Activated T-cell treated with anti-CD3 and anti-CD28 coated beads, Interleukin-2, amount 50 U/mL, for 72 hours (primary cell): ENCODE data around the gene TGM1. TPM values are rescaled to one million over a fixed set of nuclear protein-coding genes. Genes with fewer than 3 reads are reported as not detected.

Experiments
- ATAC-seq, 2 donors: fragments of 150-1000 bp; cut with Tn5 transposase; replicated peaks in 1 of 2; 2 replicates each; pipeline ENCODE4 v1.10.0; 2021; ENCODE audit warnings: moderate library complexity in 2 of 2, mild to moderate bottlenecking in 1 of 2
- DNase-seq, 2 donors: peaks; one replicate each; pipeline ENCODE4 v3.0.0; 2021 to 2022; ENCODE audit warnings: mixed read lengths in 1 of 2
- H3K27ac Mint-ChIP-seq: one replicate; pipeline ENCODE4 v1.8.0; 2022; ENCODE audit warnings: mild to moderate bottlenecking, moderate library complexity, mixed read lengths
- H3K27me3 Mint-ChIP-seq: one replicate; pipeline ENCODE4 v1.8.0; 2022; ENCODE audit warnings: low read depth, mixed read lengths
- H3K36me3 Mint-ChIP-seq, 2 donors: one replicate each; pipeline ENCODE4 v1.8.0; 2022; ENCODE audit warnings: mixed read lengths in 2 of 2, mild to moderate bottlenecking in 1 of 2; ENCODE audit not compliant: insufficient read depth in 2 of 2
- H3K4me1 Mint-ChIP-seq: one replicate; pipeline ENCODE4 v1.8.0; 2022; ENCODE audit warnings: low read depth, mixed read lengths
- H3K4me3 Mint-ChIP-seq, 2 donors: one replicate each; pipeline ENCODE4 v1.8.0; 2022; ENCODE audit warnings: mild to moderate bottlenecking in 2 of 2, mixed read lengths in 2 of 2, moderate library complexity in 2 of 2
- H3K9me3 Mint-ChIP-seq, 2 donors: one replicate each; pipeline ENCODE4 v1.8.0; 2022; ENCODE audit warnings: mixed read lengths in 2 of 2
- total RNA-seq, 2 donors: library from RNA; stranded (reverse); gene quantifications; one replicate each; pipeline ENCODE4 v1.2.3, GENCODE V29; 2022

TGM1 gene
- total RNA-seq, 2 donors from 2014 or later = 9.3 to 14.0 TPM

DNA sequence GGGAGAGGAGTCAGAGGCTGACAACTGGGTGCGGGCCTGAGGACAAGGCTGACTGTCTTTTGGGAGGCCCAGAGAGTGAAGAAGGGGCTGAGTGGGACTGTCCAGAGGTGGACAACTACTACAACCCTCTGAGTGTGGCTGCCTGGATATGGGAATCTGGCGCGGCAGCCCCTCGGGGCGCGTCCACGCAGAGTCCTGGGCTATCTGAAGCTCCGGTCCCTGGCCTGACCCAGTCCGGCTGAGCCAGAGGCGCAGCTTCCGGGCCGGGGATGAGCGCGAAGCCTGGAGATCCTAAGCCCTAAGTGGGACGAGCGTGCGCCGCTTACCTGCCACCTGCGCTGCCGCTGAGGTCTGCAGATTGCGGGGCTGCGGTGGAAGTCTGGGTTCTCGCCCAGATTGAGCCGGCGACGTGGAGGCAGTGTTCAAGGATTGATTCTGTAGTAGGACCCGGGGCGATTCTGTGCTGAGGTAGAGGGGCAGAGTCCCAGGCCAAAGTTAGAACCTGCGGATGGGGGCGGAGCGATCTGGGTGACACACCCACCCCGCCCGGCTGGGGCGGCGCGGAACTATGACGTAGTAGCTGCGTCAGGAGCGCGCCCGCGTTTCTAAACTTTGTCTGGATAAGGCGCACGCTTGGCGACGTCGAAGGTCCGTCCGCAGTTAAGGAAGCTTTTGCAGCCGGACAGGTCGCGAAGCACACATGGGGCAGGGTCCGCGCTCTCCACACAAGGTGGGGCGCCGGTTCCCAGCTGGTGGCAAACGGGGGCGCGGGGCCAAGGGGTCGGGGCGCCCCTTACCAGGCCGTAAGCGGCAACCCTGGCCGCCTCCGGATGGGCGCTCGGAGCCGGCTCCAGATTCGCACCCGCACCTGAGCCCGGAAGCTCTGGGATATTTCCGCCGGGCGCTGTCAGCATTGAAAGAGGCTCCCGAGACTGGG, 36.5 kb upstream of the TGM1 start, which contains the start of the genes DHRS1 and NOP9:
TSS of gene DHRS1 (minus strand) at position 526 of the 937 bp plus-strand sequence. CDS start 674 bp downstream, outside the sequence.
TSS of gene NOP9 (plus strand) at position 596 of the 937 bp plus-strand sequence. CDS start at position 701, 105 bp downstream.
- Mint-ChIP-seq H3K4me1 (peaks cover 58% of the 10 kb centered on the region), H3K36me3 (peaks cover 3 to 27% of the 10 kb centered on the region in 2 donors), H3K9me3 (no peaks in the 10 kb centered on the region), H3K27ac (peak within 1 kb of the TSS; percentile 68), H3K27me3 (no peaks in the 10 kb centered on the region), H3K4me3 (peak within 1 kb of the TSS; percentile 92 to 94)
- ATAC-seq (peak; percentile 81 to 83), DNase-seq (peak; percentile 92 to 96)

DNA sequence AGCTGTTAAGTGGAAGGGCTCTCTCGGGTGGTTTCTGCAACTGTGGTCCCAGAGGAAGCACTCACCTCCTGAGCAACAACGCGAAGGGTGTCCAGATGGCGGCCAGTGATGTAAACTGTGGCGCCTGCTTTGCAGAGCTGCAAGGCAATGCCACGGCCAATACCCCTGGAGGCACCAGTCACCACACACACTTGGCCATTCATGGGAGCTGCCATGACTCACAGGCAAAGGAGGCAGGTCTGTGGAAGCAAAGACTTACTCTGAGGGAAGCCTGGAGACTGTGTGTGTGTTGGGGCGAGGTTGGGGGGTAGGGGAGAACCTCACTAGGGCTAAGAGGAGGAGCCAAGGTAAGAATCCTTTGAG, 35.9 kb upstream of the TGM1 start:
- peak overlapping the region; percentile 92 to 94 for H3K4me3 Mint-ChIP-seq
- H3K27me3 Mint-ChIP-seq = no peaks in the 10 kb centered on the region
- H3K27ac Mint-ChIP-seq = peak overlapping the region; percentile 68
- peaks cover 58% of the 10 kb centered on the region for H3K4me1 Mint-ChIP-seq
- ATAC-seq (peak; percentile 8 to 14), DNase-seq (peak in 1 of 2 donors; percentile 21)
- no peaks in the 10 kb centered on the region for H3K9me3 Mint-ChIP-seq
- peaks cover 3 to 25% of the 10 kb centered on the region in 2 donors for H3K36me3 Mint-ChIP-seq

DNA sequence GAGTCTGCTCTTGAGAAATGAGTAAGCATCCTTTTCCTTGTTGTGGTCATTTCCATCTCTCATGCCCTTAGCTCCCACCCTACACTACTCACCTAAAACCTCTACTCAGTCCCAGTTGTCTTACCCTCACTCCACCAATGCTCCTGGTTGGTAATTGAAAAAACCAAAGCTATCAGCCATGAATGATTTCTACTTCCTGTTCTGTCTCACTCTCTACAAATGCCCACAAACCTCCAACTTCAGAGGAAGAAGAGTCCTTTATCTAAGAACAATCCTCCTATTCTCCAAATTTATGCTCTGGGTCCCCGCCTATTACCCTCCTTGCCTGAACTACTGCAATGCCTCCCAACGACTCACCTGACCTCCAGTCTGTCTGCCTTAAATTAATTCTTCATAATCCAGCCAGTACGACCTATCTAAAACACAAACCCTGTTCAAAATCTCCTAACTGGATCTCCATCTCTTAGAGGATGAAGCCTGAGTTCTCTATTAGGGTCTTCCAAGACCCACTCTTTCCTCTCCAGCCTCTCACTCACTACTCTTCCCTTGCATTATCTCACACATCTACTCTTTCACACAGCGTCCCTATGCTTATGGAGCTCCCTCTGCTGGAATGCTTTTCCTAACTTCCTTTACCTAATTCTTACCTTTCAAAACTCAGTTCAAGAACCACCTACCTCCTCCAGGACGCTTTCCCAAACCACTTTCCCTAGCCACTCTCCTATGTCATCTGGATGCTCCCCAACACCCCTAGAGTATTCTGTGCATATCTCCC, 34.4 kb upstream of the TGM1 start:
- peak; percentile 32 to 40 for ATAC-seq
- H3K27ac Mint-ChIP-seq = peak overlapping the region; percentile 10
- peaks cover 58% of the 10 kb centered on the region for H3K4me1 Mint-ChIP-seq
- H3K4me3 Mint-ChIP-seq = peak overlapping the region; percentile 21 to 57
- peaks cover 4 to 16% of the 10 kb centered on the region in 2 donors for H3K36me3 Mint-ChIP-seq
- no peaks in the 10 kb centered on the region for H3K9me3 Mint-ChIP-seq
- H3K27me3 Mint-ChIP-seq = no peaks in the 10 kb centered on the region
- DNase-seq = no peak

DNA sequence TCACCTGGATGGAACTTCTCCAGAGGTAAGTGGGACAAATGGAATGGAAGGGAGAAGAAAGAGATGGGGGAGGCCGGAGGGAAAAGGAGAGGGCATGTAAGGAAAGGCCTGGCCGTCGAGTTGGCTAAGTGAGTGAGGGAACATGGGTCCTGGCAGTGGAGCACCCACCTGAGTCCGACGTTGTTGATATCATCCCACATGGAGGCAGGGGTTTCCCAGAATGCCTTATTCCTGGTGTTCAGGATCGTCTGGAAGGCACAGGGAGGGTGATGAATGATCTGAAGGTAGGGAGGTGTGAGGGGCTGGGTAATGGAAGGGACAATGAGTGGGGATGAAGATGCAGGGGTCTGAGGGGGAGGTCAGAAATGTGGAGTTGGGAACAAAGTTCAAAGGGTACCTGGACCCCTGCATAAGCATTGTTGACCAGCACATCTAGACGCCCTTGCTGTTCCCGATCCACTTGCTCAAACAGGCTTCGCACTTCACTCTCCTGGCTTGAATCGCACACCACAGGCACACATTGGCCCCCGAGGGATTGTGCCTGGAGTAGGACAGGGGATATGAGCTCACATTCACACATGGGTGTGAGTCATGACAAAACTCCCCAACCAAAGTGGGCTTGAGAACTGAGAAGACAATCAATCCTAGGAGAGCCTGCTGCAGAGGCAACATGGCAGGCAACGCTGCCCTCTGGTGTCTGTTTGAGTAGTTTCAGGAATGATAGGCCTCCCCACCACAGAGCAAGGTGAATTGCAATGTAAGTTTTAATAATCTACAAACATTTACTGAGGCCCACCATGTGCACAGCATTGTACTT, 33.6 kb upstream of the TGM1 start:
- H3K4me3 Mint-ChIP-seq = peak overlapping the region; percentile 49 to 57
- ATAC-seq = peak; percentile 84
- peaks cover 8 to 11% of the 10 kb centered on the region in 2 donors for H3K36me3 Mint-ChIP-seq
- peak overlapping the region; percentile 57 for H3K27ac Mint-ChIP-seq
- peaks cover 57% of the 10 kb centered on the region for H3K4me1 Mint-ChIP-seq
- no peaks in the 10 kb centered on the region for H3K27me3 Mint-ChIP-seq
- H3K9me3 Mint-ChIP-seq = no peaks in the 10 kb centered on the region
- peak; percentile 80 to 82 for DNase-seq

DNA sequence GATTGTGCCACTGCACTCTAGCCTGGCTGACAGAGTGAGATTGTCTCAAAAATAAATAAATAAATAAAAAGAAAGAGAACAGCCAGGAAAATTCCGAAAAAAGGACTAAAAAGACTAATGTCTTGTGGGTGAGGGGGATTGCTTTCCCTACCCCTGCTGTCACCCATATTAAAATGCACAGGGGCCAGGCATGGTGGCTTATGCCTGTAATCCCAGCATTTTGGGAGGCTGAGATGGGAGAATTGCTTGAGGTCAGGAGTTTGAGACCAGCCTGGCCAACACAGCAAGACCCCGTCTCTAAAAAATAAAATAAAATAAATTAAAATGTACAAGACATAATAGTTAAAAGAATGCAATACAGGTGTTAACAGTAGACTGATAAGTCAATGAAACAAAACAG, 30.5 kb upstream of the TGM1 start:
- no peak for DNase-seq
- Mint-ChIP-seq H3K27me3 (no peaks in the 10 kb centered on the region), H3K36me3 (peaks cover 12 to 20% of the 10 kb centered on the region in 2 donors), H3K4me3 (no peak overlapping the region), H3K4me1 (peaks cover 65% of the 10 kb centered on the region), H3K27ac (no peak overlapping the region), H3K9me3 (no peaks in the 10 kb centered on the region)
- ATAC-seq = no peak

DNA sequence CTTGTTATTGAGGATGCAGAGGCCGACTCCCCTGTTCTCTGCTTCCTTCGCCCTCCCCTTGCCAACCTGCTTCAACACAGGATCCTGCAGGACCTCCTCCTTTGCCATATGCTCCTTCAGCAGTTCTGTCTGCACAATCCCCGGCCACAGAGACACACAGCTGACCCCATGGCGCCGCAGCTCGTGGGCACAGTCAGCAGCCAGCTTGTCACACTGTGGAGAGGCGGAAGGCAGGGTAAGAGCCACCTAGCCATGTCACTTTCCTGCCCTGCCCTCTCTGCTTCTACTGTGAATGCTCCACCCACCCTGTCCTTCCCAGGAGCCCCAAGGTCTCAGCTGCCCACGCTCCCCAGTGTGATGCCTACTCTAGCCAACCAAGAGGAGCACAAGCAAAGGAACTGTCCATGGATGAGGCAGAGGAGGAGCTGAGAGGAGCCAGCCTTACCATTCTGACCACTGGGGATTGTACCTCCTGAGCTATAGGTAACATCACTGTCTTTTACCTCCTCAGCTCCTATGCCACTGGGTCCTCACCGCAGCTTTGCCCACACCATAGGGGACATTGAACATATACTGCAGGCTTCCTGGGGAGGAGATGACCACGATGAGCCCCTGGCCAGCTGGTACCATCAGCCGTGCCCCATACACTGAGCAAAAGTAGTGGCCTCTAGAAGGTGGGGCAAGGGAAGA, 29.3 kb upstream of the TGM1 start:
- H3K4me1 Mint-ChIP-seq = peaks cover 65% of the 10 kb centered on the region
- DNase-seq (no peak), ATAC-seq (no peak)
- no peak overlapping the region for H3K27ac Mint-ChIP-seq
- no peaks in the 10 kb centered on the region for H3K27me3 Mint-ChIP-seq
- no peaks in the 10 kb centered on the region for H3K9me3 Mint-ChIP-seq
- H3K4me3 Mint-ChIP-seq = no peak overlapping the region
- H3K36me3 Mint-ChIP-seq = peaks cover 12 to 20% of the 10 kb centered on the region in 2 donors

DNA sequence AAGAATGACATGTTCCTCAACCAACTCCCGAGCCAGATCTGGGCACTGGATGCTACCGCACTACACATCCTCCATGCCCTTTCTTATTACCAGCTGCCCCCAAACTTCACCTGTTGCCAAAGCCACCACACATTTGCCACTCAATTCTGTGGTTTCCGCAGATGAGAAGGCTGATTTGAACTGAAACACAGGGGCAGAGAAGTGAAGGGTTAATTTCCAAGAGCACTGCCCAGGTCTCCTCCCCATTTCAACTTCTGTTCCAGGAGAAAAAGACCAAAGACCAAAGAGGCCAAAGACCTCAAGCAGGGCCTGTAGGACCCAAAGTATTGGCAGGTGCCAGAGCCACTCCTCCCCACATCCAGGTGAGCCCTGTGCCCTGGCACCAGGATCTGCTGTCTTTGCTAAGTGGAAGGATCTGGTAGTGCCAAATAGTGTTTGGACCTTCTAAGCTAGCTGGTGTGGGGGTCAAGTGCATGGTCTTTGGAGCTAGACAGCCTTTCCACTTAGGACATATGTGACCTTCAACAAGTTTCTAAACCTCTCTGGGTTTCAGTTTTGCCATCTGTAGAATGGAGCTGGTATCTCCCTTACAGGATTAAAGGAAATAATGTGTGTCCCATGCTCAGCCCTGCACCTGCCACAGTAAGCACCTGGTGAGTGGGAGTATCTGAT, 28.6 kb upstream of the TGM1 start:
- no peak overlapping the region for H3K27ac Mint-ChIP-seq
- H3K9me3 Mint-ChIP-seq = no peaks in the 10 kb centered on the region
- no peak overlapping the region for H3K4me3 Mint-ChIP-seq
- DNase-seq (no peak), ATAC-seq (no peak)
- H3K4me1 Mint-ChIP-seq = peaks cover 62% of the 10 kb centered on the region
- peaks cover 10 to 18% of the 10 kb centered on the region in 2 donors for H3K36me3 Mint-ChIP-seq
- H3K27me3 Mint-ChIP-seq = no peaks in the 10 kb centered on the region

DNA sequence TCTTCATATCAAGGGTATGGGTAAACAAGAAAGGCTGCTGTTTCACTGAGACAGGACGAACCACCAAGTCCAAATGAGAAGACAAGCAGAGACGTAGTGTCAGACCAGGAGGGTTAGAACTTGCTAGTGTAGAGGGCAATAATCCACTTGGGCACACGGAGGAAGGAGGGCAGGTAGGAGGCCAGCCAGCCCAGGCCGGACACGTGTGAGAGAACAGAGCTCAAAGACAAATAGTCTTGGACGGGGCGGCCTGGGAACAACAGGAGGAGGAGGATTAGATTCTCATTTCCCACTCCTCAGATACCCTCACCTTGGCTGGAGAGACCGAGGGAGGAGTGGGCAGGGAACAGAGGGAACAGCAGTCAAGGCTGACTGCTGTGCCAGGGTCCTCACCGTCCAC, 27.8 kb upstream of the TGM1 start:
- no peak for ATAC-seq
- Mint-ChIP-seq H3K4me3 (no peak overlapping the region), H3K4me1 (peaks cover 54% of the 10 kb centered on the region), H3K9me3 (no peaks in the 10 kb centered on the region), H3K27me3 (peaks cover 6% of the 10 kb centered on the region), H3K27ac (no peak overlapping the region), H3K36me3 (peaks cover 9 to 13% of the 10 kb centered on the region in 2 donors)
- no peak for DNase-seq

DNA sequence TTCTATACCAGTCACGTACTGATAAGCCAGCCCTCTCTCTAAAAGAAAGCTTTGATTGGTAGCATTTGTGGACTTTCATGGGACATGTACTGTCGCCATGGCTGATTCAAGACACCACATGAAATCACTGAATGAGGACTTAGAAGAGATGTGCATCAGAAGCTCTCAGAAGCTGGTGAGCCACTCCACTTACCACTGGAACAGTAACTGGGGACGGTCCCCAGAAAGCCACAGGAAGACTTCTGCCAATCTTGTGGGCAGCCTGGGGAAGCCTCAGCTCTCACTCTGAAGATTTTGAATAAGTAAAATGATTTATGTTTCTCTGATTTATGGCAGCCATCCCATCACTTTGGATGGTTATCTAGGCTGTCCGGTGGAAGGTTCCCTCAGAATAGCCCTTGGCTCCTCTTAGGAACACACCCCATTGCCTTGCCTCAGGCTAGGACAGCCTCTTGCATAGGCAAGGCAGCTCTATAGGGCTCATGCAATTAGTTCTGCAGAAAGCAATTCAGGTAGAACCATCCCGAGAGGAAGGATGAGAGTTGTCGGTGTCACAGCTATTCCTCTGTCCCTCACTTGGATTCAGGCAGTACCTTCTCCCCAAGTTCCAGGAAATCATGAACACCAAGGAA, 26.8 kb upstream of the TGM1 start:
- DNase-seq (peak; percentile 79 to 86), ATAC-seq (peak; percentile 99)
- Mint-ChIP-seq H3K27me3 (peaks cover 6% of the 10 kb centered on the region), H3K9me3 (no peaks in the 10 kb centered on the region), H3K27ac (no peak overlapping the region), H3K36me3 (peaks cover 9 to 11% of the 10 kb centered on the region in 2 donors), H3K4me3 (peak overlapping the region; percentile 42 to 59), H3K4me1 (peaks cover 54% of the 10 kb centered on the region)

DNA sequence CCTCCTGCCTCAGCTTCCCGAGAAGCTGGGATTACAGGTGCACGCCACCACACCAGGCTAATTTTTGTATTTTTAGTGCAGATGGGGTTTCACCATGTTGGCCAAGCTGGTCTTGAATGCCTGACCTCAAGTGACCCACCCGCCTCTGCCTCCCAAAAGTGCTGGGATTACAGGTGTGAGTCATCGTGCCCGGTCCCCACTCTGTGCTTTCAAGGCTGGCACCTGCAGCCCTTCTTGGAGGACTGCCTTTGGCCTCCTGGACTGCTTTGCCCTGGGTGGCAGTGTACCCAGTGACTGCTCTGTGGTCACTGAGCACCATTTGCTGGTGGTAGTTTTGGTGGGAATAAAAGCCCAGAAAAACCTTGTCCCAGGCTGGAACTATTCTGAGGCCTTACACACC, 24.0 kb upstream of the TGM1 start:
- peaks cover 5 to 9% of the 10 kb centered on the region in 2 donors for H3K36me3 Mint-ChIP-seq
- H3K27me3 Mint-ChIP-seq = peaks cover 6% of the 10 kb centered on the region
- no peaks in the 10 kb centered on the region for H3K9me3 Mint-ChIP-seq
- no peak overlapping the region for H3K4me3 Mint-ChIP-seq
- no peak for ATAC-seq
- no peak overlapping the region for H3K27ac Mint-ChIP-seq
- peaks cover 51% of the 10 kb centered on the region for H3K4me1 Mint-ChIP-seq
- DNase-seq = no peak

DNA sequence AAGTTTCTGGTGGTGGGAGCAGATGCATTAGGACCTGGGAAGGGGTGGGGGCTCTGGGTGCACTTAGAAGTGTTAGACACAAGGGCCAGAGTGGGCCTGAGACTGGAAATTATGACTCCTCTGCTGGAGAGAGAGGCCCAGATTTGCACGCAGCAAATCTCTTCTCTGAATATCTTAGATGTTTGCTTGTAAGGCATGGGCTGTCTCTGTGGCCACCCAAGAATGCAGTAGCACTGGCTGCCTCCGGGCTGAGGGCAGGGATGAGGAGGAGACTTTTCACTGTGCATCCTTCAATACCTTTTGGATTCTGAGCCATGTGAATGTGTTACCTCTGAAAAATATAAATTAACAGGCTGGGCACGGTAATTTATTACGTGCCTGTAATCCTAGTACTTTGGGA, 22.4 kb upstream of the TGM1 start:
- no peak for DNase-seq
- Mint-ChIP-seq H3K36me3 (peaks cover 0 to 4% of the 10 kb centered on the region in 2 donors), H3K27ac (no peak overlapping the region), H3K9me3 (no peaks in the 10 kb centered on the region), H3K4me1 (peaks cover 49% of the 10 kb centered on the region), H3K27me3 (peaks cover 6% of the 10 kb centered on the region), H3K4me3 (no peak overlapping the region)
- no peak for ATAC-seq
